Keratinocyte (primary cell): ENCODE data around the gene HIGD2A. TPM values are rescaled to one million over a fixed set of nuclear protein-coding genes. Genes with fewer than 3 reads are reported as not detected.

Experiments used
- DNase-seq: peaks from one replicate; pipeline ENCODE4 v3.0.0-alpha.2; 2011; ENCODE audit warnings: low read depth, missing footprints, low spot score
- FAIRE-seq: peaks from 2 replicates; lab custom pipeline; 2011; peaks lifted over from hg19 to GRCh38; lab: Jason Lieb, UNC
- H2AFZ ChIP-seq: 2 replicates; pipeline ENCODE4 v1.6.0; 2012; ENCODE audit warnings: low read length, control low read depth, inconsistent platforms; ENCODE audit not compliant: control insufficient read depth
- H3K27ac ChIP-seq: 2 replicates; pipeline ENCODE4 v1.5.1; 2011; ENCODE audit warnings: low read length; ENCODE audit not compliant: control insufficient read depth, insufficient read depth
- H3K27me3 ChIP-seq: 3 replicates; pipeline ENCODE4 v1.6.0; 2011; ENCODE audit warnings: low read length; ENCODE audit not compliant: control insufficient read depth, insufficient read depth; ENCODE audit errors: extremely low read depth
- H3K36me3 ChIP-seq, 2 experiments: 2 replicates in 1 of 2; 3 replicates in 1 of 2; pipeline ENCODE4 v1.5.1; 2011; ENCODE audit warnings: low read length in 2 of 2, mild to moderate bottlenecking in 1 of 2; ENCODE audit not compliant: control insufficient read depth in 2 of 2, insufficient read depth in 2 of 2; ENCODE audit errors: extremely low read depth in 1 of 2
- H3K4me1 ChIP-seq: 3 replicates; pipeline ENCODE4 v1.5.1; 2011; ENCODE audit warnings: low read length; ENCODE audit not compliant: control insufficient read depth, insufficient read depth; ENCODE audit errors: extremely low read depth
- H3K4me2 ChIP-seq: 3 replicates; pipeline ENCODE4 v1.6.0; 2011; ENCODE audit warnings: low read depth, low read length; ENCODE audit not compliant: control insufficient read depth, insufficient read depth; ENCODE audit errors: extremely low read depth
- H3K4me3 ChIP-seq, 3 experiments: fragments of 200-600 bp in 1 of 3; sonication (generic) in 1 of 3; 2 replicates in 2 of 3; 3 replicates in 1 of 3; pipeline ENCODE4 v1.5.1; 2011 to 2016; ENCODE audit warnings: low read length in 3 of 3, mild to moderate bottlenecking in 3 of 3, control low read depth in 2 of 3, inconsistent platforms in 1 of 3, low read depth in 1 of 3, mixed read lengths in 1 of 3, mixed run types in 1 of 3, moderate library complexity in 1 of 3; ENCODE audit not compliant: control insufficient read depth in 2 of 3, insufficient read depth in 2 of 3; ENCODE audit errors: extremely low read depth in 1 of 3
- H3K79me2 ChIP-seq: 2 replicates; pipeline ENCODE4 v1.6.0; 2012; ENCODE audit warnings: low read length; ENCODE audit not compliant: control insufficient read depth, insufficient read depth
- H3K9ac ChIP-seq: 3 replicates; pipeline ENCODE4 v1.6.0; 2011; ENCODE audit warnings: low read length; ENCODE audit not compliant: control insufficient read depth, insufficient read depth; ENCODE audit errors: extremely low read depth
- H3K9me1 ChIP-seq: 3 replicates; pipeline ENCODE4 v1.6.0; 2011; ENCODE audit warnings: low read length; ENCODE audit not compliant: control insufficient read depth, insufficient read depth; ENCODE audit errors: extremely low read depth
- H3K9me3 ChIP-seq: 2 replicates; pipeline ENCODE4 v1.5.1; 2012; ENCODE audit warnings: low read depth, low read length; ENCODE audit not compliant: control insufficient read depth
- H4K20me1 ChIP-seq: 3 replicates; pipeline ENCODE4 v1.6.0; 2011; ENCODE audit warnings: low read length; ENCODE audit not compliant: control insufficient read depth, insufficient read depth; ENCODE audit errors: extremely low read depth
- CTCF ChIP-seq, 3 experiments: IDR thresholded peaks in 1 of 3; conservative IDR thresholded peaks in 1 of 3; optimal IDR thresholded peaks in 1 of 3; 2 replicates in 2 of 3; 3 replicates in 1 of 3; pipeline versions ENCODE3 to v1.5.1; 2011; ENCODE audit warnings: low read length in 3 of 3, mild to moderate bottlenecking in 3 of 3, moderate library complexity in 2 of 3, control low read depth in 1 of 3, inconsistent platforms in 1 of 3; ENCODE audit not compliant: insufficient read depth in 2 of 3; ENCODE audit errors: extremely low read depth in 1 of 3
- EZH2 ChIP-seq: IDR thresholded peaks from one replicate; pipeline ENCODE4 v1.6.1; 2012; ENCODE audit warnings: inconsistent platforms, mild to moderate bottlenecking, low read length, moderate library complexity
- dilution Hi-C: fragments of 300-500 bp; cut with MboI; formaldehyde crosslinking; loops from one replicate; pipeline ENCODE4 v1.7.0; 2020; ENCODE audit warnings: low sequenced_read_pairs; ENCODE audit not compliant: extremely low pct_ligation_motif_present
- polyA plus RNA-seq, 5 experiments: library from polyadenylated mRNA; depleted of rRNA in 3 of 5; stranded (reverse) in 3 of 5; stranded (forward) in 1 of 5; unstranded in 1 of 5; fragments of >200 nt; gene quantifications; 1 replicate in 1 of 5; 2 replicates in 3 of 5; 3 replicates in 1 of 5; pipeline versions ENCODE4 v1.2.1 to v1.2.3, GENCODE V29; 2011 to 2012; ENCODE audit warnings: missing spikeins in 2 of 5, low read depth in 1 of 5, low replicate concordance in 1 of 5

The HIGD2A gene
- polyA plus RNA-seq, 1 donor (not counting 4 experiments of a cell fraction or from before 2014, with no cell fraction given), result 74.6 TPM

DNA sequence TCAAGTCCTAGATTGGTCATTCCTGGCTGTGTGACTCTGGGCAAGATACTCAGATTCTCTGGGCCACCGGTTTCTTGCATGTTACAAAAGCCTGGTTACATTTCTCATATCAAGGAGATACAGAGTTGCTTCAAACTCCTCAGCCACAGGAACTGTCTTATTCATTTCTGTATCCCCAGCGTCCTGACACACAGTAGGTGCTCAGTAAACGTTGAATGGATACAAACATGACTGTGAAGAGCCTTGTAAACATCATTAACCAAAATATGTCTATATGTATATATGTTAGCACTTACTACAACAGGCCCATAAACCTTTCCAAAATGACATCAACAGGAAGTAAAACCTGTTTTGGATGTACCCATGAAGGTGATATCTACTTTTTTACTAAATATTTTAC is 26.2 kb downstream of the HIGD2A start:
- Histone ChIP-seq H3K9me1 (no peaks in the 10 kb centered on the region), H3K4me1 (peaks cover 68% of the 10 kb centered on the region), H3K36me3 (peaks cover 6 to 12% of the 10 kb centered on the region in 2 experiments), H3K4me3 (peak overlapping the region; percentile 86 to 95 (median 91)), H3K9ac (peak overlapping the region; percentile 91), H4K20me1 (peaks cover 11% of the 10 kb centered on the region), H3K27me3 (no peaks in the 10 kb centered on the region), H2AFZ (no peak overlapping the region), H3K4me2 (peak overlapping the region; percentile 77), H3K9me3 (no peaks in the 10 kb centered on the region), H3K79me2 (peaks cover 54% of the 10 kb centered on the region), H3K27ac (peak overlapping the region; percentile 86)
- TF ChIP-seq EZH2 (no peak), CTCF (optimal IDR thresholded peaks at IDR 0.05 in 1 of 3, IDR thresholded peaks at IDR 0.05 in 1 of 3, conservative IDR thresholded peaks at IDR 0.05 in 1 of 3; ENCODE audit: extremely low read depth in 1 of 3, insufficient read depth in 2 of 3, low read length in 3 of 3) (no peak)
- dilution Hi-C loops, result no loop called here
- DNase-seq (no peak), FAIRE-seq (no peak)

DNA sequence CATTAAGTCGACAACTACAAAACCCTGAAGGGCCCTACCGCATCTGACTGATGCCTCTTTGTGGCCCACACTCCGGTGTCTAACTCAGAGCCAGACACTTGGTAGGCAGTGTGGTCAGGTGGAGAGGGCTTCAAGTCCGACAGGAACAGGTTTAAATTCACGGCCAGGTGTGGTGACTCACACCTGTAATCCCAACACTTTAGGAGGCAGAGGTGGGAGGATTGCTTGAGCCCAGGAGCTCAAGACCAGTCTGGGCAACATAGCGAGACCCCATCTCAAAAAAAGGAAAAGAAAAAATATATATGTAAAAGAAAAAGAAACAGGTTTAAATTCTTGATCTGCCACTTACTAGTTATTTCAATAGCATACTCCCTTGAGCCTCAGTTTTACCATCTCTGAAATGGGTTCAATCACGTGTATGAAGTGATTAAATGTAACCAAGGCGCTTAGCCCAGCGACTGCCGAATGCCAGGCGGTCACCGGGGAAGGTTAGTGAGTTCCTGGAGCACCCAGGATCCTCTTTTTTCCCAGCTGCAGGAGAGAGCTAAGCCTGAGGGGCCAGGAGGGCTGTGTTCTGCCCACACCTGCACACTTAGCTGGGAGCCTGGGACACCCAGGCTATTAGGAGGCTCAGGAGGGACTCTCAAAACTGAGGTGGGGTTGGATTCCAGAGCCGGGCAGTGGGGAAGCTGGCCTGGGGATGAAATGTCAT is 26.8 kb downstream of the HIGD2A start:
- peak overlapping the region; percentile 86 for H3K27ac ChIP-seq
- peaks cover 1 to 5% of the 10 kb centered on the region in 2 experiments for H3K36me3 ChIP-seq
- H3K4me2 ChIP-seq, result peak overlapping the region; percentile 77
- peaks cover 47% of the 10 kb centered on the region for H3K79me2 ChIP-seq
- no peak for TF ChIP-seq EZH2
- no peak for TF ChIP-seq CTCF (optimal IDR thresholded peaks at IDR 0.05 in 1 of 3, IDR thresholded peaks at IDR 0.05 in 1 of 3, conservative IDR thresholded peaks at IDR 0.05 in 1 of 3; ENCODE audit: extremely low read depth in 1 of 3, insufficient read depth in 2 of 3, low read length in 3 of 3)
- H3K27me3 ChIP-seq, result no peaks in the 10 kb centered on the region
- DNase-seq (no peak), FAIRE-seq (no peak)
- dilution Hi-C loops, result no loop called here
- peak overlapping the region; percentile 91 for H3K9ac ChIP-seq
- no peaks in the 10 kb centered on the region for H3K9me1 ChIP-seq
- peaks cover 10% of the 10 kb centered on the region for H4K20me1 ChIP-seq
- no peak overlapping the region for H2AFZ ChIP-seq
- H3K4me3 ChIP-seq, result peak overlapping the region; percentile 86 to 95 (median 91)
- no peaks in the 10 kb centered on the region for H3K9me3 ChIP-seq
- peaks cover 65% of the 10 kb centered on the region for H3K4me1 ChIP-seq
